Hematopoietic multipotent progenitor cell treated with erythropoietin and hydrocortisone succinate and interleukin-3 and kit ligand, for 17 days (in vitro differentiated cells): Measurements from ENCODE around the gene ARHGEF6.
A peak's percentile ranks its signal among the peaks of the same experiment; 100 is the strongest.
"Not testable (repeated sequence)": the region's sequence is repeated elsewhere in the genome, so short reads cannot be mapped to it uniquely, and the experiment has no call there.

Experiments used
- DNase-seq: peaks from one replicate; pipeline ENCODE4 v3.0.0-alpha.2; 2015; ENCODE audit warnings: low spot score

ARHGEF6 gene

DNA sequence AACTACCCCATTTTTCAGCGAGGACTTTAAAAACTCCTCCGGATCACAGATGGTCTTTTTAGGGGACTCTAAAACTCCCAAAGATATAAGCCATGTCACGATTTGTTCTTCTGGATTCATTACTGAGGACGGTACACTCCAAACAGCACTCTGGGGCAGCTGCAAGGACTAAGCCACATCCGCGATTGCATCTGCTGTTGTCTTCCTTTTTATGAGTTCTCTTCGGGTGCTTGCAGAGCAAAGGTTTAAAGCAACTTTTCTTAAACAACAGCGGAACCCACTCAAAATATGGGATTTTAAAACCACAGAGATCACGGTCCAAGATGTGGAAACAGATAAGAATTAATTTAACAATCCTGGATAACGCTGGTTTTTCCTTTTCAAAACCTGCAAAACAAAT, at the start of gene ARHGEF6:
ARHGEF6 (minus strand) TSS at position 170 of the 400 bp plus-strand sequence; CDS start at position 120, 50 bp downstream.
- no peak for DNase-seq

GRCh38 chrX:136829413-136829812, 48.7 kb upstream of the ARHGEF6 start:
- DNase-seq = no peak

DNA sequence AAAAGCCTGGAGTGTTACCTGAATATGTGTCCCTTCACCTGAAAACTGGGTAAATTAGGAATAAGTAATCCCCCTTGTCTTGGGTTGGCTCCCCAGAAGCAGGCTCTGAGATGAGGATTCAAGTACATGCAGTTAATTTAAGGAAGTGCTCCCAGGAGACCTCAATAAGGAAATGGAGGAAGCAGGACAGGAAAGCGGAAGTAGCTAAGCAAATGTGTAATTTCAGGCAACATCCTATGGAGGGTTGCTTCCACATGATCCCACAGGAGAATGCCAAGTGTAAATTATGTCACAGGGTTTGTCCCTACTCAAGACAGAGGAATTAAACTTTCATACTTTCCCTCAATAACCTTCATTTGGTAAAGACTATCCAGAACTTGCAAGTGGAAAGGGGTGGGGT, 48.1 kb upstream of the ARHGEF6 start:
- no peak for DNase-seq

DNA sequence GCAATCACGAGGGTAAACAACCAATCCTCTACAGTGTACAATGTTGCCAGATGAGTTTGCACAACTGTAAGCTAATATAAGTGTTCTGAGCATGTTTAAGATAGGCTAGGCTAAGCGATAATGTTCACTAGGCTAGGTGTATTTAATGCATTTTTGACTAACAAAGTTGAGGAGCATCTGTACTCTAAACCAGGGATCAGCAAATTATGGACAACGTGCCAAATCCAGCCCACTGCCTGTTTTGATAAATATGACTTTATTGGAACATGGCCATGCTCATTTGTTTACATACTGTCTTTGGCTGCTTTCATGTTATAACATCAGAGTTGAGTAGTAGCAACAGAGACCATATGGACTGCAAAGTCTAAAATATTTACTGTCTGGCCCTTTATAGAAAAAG, 46.3 kb upstream of the ARHGEF6 start:
- peak; percentile 37 for DNase-seq

GRCh38 chrX:136825771-136826170, 45.0 kb upstream of the ARHGEF6 start:
- no peak for DNase-seq

- DNase-seq = no peak
Measured at GRCh38 chrX:136823175-136823574, 42.4 kb upstream of the ARHGEF6 start.

DNA sequence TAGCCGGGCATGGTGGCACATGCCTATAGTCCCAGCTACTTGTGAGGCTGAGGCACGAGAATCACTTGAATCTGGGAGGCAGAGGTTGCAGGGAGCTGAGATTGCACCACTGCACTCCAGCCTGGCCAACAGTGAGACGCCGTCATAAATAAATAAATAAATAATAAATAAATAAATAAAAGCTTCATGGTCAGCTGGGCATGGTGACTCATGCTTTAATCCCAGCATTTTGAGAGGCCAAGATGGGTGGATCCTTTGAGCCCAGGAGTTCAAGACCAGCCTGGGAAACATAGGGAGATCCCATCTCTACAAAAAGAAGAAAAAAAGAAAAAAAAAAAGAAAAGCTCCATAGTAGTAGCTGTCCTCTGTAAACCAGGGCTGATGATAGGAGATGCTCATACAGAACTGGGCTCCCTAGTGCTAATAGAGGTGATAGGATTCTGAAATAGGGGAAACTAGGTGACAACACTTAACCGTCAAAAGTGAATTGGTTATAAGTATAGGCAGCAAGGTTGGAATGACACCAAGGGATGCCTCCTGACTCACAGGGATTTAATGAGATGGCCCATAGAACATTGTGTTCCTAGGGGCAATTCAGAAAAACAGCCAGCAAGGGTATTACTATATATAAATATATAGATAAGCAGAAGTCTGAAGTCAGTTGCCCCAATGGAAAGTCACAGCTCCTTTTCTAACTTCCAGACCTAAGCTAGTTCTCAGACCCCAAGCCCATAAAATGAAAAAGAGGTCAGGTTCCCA, 41.8 kb upstream of the ARHGEF6 start:
- DNase-seq = no peak

DNA sequence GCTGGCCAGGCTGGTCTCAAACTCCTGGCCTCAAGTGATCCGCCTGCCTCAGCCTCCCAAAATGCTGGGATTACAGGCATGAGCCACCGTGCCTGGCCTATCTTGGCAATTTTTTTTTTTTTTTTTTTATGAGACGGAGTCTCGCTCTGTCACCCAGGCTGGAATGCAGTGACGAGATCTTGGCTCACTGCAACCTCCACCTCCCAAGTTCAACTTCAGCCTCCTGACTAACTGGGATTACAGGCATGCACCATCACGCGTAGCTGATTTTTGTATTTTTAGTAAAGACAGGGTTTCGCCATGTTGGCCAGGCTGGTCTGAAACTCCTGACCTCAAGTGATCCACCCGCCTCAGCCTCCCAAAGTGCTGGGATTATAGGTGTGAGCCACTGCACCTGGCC, 39.0 kb upstream of the ARHGEF6 start:
- DNase-seq = not testable (repeated sequence)

- no peak for DNase-seq
Measured at GRCh38 chrX:136819031-136819703, 38.4 kb upstream of the ARHGEF6 start.

DNA sequence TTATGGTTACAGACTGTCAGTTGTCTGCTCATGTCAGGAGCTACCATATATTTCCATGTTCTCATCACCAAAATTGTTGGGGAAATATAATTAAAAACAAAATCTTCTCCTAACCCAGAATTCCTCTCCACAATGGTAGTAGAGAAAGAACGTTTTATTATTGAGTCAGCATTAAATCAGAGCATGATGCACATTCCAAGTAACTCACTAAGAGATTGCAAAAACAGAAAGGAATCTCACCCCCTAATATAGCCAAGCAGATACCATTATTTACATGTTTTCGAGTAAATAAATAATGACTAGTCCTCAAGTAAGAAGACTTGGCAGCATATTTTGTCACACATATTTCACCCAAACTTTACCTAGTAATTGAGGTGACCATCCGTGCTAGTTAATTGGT, 36.2 kb upstream of the ARHGEF6 start:
- no peak for DNase-seq

- DNase-seq = no peak
Measured at GRCh38 chrX:136814847-136815750, 34.4 kb upstream of the ARHGEF6 start.

DNA sequence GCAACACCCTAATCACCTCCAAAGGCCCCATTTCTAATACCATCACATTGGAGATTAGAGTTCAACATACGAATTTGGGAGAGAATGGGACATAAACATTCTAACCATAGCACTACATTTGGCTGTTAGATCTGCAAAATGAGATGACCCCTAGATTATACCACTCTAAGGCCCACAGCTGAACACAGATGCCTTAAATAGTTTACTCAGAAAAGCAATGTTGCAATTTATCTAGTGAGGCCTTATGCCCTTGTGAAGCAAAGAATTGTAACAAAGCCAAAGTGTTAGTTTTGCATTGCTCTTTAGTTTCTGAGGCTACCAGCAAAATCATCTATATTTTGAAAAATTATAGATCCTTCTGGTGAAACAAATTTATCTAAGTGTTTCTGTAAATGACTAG, 31.6 kb upstream of the ARHGEF6 start:
- no peak for DNase-seq

GRCh38 chrX:136810493-136810892, 29.8 kb upstream of the ARHGEF6 start:
- no peak for DNase-seq

GRCh38 chrX:136806891-136807410, 26.2 kb upstream of the ARHGEF6 start:
- no peak for DNase-seq

GRCh38 chrX:136802515-136802914, 21.8 kb upstream of the ARHGEF6 start:
- DNase-seq = no peak

GRCh38 chrX:136797787-136798186, 17.1 kb upstream of the ARHGEF6 start:
- DNase-seq = no peak

DNA sequence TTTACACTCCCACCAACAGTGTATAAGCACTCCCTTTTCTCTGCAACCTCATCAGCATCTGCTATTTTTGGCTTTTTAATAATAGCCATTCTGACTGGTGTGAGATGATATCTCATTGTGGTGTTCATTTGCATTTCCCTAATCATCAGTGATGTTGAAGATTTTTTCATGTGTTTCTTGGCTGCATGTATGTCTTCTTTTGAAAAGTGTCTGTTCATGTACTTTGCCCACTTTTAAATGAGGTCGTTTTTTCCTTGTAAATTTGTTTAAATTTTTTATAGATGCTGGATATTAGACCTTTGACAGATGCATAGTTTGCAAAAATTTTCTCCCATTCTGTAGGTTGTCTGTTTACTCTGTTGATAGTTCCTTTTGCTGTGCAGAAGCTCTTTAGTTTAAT, 14.4 kb upstream of the ARHGEF6 start:
- not testable (repeated sequence) for DNase-seq

DNA sequence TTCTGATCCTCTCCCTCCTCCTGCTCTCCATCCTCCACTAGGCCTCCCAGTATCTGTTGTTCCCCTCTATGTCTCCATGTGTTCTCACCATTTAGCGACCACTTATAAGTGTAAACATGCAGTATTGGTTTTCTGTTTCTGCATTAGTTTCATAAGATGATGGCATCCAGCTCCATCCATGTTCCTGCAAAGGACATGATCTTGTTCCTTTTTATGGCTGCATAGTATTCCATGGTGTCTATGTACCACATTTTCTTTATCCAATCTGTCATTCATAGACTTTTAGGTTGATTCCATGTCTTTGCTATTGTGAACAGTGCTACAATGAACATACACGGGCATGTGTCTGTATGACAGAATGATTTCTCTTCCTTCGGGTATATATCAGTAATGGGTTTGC, 13.9 kb upstream of the ARHGEF6 start:
- DNase-seq = not testable (repeated sequence)

DNA sequence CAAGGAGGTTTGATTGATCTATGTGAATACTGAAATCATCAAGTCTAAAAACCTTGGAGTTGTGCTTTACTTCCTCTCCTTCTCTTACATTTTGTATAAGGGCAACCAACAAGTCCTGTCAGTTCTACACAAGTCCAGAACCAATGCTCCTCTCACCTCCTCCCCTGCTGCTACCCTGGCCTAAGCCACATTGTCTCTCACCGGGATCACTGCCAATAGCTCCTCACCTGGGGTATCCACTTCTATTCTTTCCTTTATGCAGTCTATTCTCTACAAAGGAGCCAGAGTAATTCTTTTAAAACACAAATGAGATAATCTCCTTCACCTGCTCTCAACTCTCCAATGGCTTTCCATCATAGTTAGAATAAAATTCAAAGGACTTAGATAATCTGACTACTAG, 13.3 kb upstream of the ARHGEF6 start:
- no peak for DNase-seq

- no peak for DNase-seq
Measured at GRCh38 chrX:136789856-136790255, 9.1 kb upstream of the ARHGEF6 start.

DNA sequence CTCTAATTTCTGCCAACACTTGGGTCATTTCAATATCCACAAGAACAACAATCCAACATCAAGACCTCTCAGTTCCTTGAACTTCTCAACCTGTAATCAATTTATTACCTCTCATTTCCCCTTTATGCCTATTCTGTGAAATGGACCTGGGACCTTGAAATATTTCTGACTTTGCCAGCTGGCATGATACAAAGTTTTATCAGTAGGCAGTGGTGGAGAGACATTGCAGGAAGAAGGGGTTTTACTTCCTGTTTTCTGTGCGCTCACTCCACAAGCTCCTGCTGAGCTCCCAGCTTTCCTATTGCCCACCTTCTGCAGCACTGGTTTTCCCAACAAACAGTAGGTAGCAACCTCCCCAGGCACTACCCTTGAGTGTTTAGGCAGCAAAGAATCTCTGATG, 3.5 kb upstream of the ARHGEF6 start:
- peak; percentile 38 for DNase-seq

GRCh38 chrX:136783159-136783558, 2.4 kb upstream of the ARHGEF6 start:
- DNase-seq = no peak
